GM18526 (cell line): ENCODE results near the gene VSX1.

Experiments used
- POLR2A ChIP-seq: IDR thresholded peaks from 3 replicates; pipeline ENCODE4 v1.6.1; 2011; ENCODE audit not compliant: insufficient read length; ENCODE audit errors: extremely low read depth

Gene VSX1

GRCh38 chr20:25044660-25045342 is 37.1 kb downstream of the VSX1 start:
- no peak for TF ChIP-seq POLR2A

GRCh38 chr20:25044261-25044560 is 37.7 kb downstream of the VSX1 start:
- TF ChIP-seq POLR2A, result no peak

GRCh38 chr20:25043499-25044260 is 38.3 kb downstream of the VSX1 start:
- TF ChIP-seq POLR2A, result no peak

- peak; percentile 12 for TF ChIP-seq POLR2A
Observed at GRCh38 chr20:25042531-25043498, 39.1 kb downstream of the VSX1 start.

- no peak for TF ChIP-seq POLR2A
Observed at GRCh38 chr20:25041813-25042530, 40.0 kb downstream of the VSX1 start.

- TF ChIP-seq POLR2A, result no peak
Observed at GRCh38 chr20:25040438-25040831, 41.5 kb downstream of the VSX1 start.

GRCh38 chr20:25039697-25040437 is 42.1 kb downstream of the VSX1 start:
- TF ChIP-seq POLR2A, result no peak

- no peak for TF ChIP-seq POLR2A
Observed at GRCh38 chr20:25038591-25039015, 43.3 kb downstream of the VSX1 start.

- TF ChIP-seq POLR2A, result no peak
Observed at GRCh38 chr20:25038103-25038410, 43.9 kb downstream of the VSX1 start.

GRCh38 chr20:25037288-25038102 is 44.4 kb downstream of the VSX1 start:
- TF ChIP-seq POLR2A, result no peak

GRCh38 chr20:25036331-25036936 is 45.5 kb downstream of the VSX1 start:
- no peak for TF ChIP-seq POLR2A

GRCh38 chr20:25035921-25036320 is 46.0 kb downstream of the VSX1 start:
- TF ChIP-seq POLR2A, result no peak

- TF ChIP-seq POLR2A, result no peak
Observed at GRCh38 chr20:25033924-25034300, 48.0 kb downstream of the VSX1 start.
